Stimulated activated CD8-positive, alpha-beta memory T cell treated with anti-CD3 and anti-CD28 coated beads, Interleukin-15, amount 100 ng/mL, for 48 hours (primary cell): ENCODE results near the gene PSEN1.
A peak's percentile ranks its signal among the peaks of the same experiment; 100 is the strongest.

ENCODE experiments used
- DNase-seq, 2 donors: peaks; one replicate each; pipeline ENCODE4 v3.0.0-alpha.2; 2020; ENCODE audit warnings: low read depth in 2 of 2

Gene PSEN1

DNA sequence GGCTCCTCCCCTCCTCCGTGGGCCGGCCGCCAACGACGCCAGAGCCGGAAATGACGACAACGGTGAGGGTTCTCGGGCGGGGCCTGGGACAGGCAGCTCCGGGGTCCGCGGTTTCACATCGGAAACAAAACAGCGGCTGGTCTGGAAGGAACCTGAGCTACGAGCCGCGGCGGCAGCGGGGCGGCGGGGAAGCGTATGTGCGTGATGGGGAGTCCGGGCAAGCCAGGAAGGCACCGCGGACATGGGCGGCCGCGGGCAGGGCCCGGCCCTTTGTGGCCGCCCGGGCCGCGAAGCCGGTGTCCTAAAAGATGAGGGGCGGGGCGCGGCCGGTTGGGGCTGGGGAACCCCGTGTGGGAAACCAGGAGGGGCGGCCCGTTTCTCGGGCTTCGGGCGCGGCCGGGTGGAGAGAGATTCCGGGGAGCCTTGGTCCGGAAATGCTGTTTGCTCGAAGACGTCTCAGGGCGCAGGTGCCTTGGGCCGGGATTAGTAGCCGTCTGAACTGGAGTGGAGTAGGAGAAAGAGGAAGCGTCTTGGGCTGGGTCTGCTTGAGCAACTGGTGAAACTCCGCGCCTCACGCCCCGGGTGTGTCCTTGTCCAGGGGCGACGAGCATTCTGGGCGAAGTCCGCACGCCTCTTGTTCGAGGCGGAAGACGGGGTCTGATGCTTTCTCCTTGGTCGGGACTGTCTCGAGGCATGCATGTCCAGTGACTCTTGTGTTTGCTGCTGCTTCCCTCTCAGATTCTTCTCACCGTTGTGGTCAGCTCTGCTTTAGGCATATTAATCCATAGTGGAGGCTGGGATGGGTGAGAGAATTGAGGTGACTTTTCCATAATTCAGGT, at the start of gene PSEN1:
Gene PSEN1 (plus strand): TSS at position 121 of the 839 bp plus-strand sequence. CDS start 11,513 bp downstream, outside the sequence.
- peak; percentile 96 to 97 for DNase-seq

DNA sequence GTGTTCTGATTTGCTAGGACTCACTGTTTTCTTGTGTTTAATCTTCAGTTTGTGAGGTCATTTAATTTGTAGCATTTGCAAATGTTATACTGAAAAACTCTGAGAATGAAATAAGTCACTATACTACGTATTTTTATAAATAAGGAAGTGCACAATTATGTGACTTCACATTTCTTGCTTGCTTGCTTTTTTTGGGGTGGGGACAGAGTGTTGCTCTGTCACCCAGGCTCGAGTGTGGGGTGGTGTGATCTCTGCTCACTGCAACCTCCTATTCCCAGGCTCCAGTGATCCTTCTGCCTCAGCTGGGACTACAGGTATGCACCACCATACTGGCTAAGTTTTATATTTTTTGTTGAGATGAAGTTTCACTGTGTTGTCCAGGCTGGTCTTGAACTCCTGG, 45.3 kb upstream of the PSEN1 start:
- no peak for DNase-seq

DNA sequence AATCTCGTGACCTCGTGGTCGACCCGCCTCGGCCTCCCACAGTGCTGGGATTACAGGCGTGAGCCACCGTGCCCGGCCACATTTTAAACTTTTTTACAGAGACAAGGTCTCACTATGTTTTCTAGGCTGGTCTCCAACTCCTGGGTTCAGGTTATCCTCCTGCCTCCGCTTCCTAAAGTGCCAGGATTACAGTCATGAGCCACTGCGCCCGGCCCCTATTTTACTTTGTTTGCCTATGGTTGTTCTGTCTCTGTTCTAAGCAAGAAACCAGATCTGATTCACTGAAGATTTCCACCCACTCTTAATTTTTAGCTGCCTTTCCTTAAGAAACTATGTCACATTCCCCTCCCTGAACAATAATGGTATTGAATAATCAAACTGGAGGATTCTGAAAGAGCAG, 38.9 kb upstream of the PSEN1 start:
- DNase-seq, result no peak

DNA sequence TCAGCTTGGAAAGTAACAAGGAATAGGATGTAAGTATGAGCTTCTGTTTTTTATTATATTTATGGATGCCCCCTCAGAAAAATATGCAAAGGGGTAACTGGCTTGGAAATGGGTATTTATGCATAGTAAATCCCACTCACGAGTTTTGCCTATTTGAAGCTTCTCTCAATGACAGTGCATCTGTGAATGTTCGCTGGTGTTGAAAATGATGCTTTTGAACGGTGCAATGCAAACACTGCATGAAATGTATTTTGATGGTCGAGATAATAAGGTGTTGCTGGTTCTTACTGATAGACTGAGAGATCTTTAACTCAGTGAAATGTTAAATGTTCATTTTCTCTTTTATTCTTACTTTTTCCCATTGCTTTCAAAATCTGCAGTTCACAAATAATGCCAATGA, 36.0 kb upstream of the PSEN1 start:
- no peak for DNase-seq

DNA sequence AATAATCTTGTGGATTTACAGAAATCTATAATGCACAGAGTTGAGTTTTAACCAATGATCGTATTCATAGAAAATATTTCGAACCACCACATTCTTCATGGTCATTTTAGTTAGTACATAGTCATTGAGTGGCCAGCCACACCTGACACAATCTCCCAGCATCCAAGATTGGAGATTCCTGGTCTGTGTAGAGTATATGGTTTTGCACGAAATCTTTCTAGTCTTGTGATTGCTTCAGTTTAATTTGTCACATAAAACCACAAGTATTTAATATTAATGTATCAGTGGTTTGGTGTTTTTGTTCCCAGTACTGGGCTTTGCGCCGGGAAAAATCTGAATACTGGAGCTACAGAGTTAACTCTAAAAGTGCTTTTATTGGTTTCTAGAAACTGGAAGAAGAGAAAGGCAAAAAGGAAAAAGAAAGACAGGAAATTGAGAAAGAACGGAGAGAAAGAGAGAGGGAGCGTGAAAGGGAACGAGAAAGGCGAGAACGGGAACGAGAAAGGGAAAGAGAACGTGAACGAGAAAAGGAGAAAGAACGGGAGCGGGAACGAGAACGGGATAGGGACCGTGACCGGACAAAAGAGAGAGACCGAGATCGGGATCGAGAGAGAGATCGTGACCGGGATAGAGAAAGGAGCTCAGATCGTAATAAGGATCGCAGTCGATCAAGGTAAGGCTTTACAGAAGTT, 33.4 kb upstream of the PSEN1 start:
- no peak for DNase-seq

DNA sequence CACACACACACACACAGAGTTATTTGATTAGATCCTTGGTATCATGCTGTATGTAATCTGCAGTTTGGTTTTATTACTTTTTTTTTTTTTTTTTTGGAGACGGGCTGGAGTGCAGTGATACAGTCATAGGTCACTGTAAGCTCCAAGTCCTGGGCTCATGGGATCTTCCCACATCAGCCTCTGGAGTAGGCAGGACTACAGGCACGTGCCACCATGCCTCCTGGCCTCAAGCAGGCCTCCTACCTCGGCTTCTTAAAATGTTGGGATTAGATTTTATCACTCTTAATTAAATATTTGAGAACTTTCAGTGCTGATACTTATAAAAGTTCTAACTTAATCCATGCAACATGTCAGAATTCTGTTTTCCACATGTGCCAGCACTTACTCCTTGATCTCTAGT, 31.3 kb upstream of the PSEN1 start:
- no peak for DNase-seq

DNA sequence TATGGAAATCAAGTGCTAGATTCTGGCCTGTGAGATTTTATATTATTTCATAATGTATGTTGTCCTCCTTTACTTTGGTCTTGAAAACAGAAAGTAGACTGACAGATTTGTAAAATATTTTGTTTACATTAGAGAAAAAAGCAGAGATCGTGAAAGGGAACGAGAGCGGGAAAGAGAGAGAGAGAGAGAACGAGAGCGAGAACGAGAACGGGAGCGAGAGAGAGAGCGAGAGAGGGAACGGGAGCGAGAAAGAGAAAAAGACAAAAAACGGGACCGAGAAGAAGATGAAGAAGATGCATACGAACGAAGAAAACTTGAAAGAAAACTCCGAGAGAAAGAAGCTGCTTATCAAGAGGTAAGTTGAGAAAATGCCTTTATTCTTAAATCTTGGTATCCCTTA, 30.6 kb upstream of the PSEN1 start:
- DNase-seq, result no peak

DNA sequence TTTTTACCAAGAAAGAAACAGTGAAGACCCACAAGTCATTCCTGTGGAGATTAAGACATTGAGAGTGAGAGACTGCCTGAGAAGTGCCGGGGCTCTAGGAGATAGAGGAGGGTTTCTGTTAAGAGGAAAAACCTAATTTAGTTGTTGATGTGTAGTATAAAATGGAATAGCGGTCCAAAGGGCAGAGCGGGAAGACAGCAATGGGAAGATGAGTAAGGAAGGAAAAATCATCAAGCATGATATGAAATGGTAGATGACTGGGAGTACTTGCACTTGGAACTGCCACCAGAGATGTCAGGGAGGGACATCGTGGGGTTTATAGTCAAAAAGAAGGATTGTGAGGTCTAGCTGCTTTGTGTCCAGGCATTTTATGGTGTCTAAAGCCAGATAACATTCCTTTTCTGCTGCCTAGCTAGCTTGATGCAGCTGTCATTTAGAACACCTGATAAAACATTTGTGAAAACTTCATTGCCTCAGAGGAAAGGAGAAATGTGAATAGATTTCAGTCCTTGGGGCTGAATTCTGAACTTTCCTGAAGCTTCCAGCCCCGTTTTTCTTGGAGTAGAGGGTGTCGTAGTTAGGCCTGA, 20.1 kb upstream of the PSEN1 start:
- no peak for DNase-seq

DNA sequence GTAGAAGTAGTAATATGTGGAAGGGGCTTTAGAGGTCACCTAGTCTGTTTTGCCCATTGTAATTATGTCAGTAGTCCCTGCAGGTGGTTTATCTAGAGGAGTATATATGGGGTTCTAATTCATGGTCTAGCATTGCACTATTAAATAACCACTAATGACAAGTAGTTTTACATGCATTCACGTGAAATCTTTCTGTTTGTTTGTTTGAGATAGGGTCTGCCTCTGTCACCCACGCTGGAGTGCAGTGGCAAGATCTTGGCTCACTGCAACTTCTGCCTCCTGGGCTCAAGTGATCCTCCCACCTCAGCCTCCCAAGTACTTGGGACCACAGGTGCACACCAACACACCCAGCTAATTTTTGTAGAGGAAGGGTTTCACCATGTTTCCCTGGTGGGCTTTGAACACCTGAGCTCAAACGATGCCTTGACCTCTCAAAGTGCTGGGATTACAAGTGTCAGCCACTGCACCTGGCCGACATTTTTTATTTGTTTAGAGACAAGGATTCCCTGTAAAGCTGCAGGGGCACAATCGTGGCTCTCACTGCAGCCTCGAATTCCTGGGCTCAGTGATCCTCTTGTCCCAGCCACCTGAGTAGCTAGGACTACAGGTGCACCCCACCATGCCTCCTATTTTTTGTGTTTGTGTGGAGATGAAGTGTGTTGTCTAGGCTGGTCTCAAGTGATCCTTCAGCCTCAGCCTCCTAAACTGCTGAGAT, 12.0 kb upstream of the PSEN1 start:
- DNase-seq, result no peak

DNA sequence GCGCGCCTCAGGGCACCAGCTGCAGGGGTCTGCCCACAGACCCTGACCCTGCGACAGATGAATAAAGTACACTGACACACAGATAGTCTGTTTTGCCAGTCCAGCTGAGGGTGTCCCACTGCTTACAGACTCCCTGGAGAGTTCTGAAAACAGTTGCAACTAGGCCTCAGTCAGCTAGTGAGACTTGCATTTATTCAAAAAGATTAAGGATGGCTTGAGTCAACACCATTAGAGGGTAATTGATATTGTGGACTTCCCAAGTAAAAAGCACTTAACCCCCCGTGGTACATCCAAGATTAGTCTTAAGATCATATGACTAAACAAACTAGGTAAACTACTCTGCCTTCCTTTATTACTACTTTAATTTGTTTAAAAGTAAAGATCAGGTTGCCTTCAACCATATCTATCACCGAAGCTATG, 11.1 kb upstream of the PSEN1 start:
- no peak for DNase-seq

DNA sequence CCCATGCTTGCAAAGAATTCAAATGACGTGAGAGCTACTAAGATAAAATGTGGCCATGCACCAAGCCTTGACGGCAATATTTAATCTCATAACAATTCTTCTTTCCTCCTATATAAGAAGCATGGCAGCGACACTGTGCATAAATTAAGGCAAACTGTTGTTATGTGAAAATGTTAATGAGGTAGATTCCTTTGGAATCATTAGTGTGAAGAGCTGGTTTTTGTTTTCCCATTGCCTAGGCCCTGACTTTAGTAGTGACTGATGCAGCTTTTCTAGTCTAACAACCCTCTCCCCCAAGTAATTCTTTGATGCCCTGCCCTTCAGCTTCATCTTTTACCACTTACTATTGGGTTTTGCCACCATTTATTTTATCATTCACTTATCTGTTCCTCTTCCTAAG, 10.6 kb upstream of the PSEN1 start:
- DNase-seq, result no peak

DNA sequence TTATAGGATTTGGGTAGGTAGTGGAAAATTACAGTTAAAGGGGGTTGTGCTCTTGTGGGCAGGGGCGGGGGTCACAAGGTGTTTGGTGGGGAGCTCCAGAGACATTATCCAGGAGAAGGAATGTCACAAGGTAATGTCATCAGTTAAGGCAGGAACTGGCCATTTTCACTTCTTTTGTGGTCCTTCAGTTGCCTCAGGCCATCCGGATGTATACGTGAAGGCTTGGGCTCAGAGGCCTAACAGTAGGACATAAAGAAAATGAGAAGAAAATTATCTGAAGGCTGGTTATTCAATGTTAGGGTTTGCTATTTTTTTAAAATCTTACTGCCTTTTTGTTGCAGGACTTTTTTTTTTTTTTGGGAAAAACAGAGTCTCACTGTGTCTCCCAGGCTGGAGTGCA, 2.5 kb upstream of the PSEN1 start:
- DNase-seq, result no peak

DNA sequence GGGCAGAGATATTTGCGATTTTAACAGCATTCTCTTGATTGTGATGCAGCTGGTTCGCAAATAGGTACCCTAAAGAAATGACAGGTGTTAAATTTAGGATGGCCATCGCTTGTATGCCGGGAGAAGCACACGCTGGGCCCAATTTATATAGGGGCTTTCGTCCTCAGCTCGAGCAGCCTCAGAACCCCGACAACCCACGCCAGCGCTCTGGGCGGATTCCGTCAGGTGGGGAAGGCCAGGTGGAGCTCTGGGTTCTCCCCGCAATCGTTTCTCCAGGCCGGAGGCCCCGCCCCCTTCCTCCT, 271 bp upstream of the PSEN1 start:
- no peak for DNase-seq

DNA sequence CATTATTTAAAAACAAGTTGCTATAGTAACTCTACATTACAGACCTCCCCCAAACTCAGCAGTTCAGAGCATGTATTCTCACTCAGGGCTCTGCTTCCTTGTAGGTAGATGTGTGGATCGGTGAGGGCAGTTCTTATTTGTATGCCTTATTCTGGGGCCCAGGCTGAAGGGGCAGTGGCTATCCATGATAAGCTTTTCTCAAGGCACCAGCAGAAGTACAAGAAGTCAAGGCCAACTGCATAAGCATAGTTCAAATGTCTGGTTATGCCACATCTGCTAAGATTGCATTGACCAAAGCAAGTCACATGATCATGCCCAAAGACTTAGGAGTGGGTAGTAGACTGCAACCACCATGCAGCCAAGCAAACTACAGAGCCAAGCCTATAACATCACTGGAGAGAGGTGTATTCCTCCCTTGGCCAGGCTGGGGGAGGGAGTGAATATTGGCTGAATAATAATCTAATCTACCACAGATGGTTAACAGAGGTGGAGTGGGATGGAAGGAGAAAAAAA, 4.6 kb downstream of the PSEN1 start:
- no peak for DNase-seq

DNA sequence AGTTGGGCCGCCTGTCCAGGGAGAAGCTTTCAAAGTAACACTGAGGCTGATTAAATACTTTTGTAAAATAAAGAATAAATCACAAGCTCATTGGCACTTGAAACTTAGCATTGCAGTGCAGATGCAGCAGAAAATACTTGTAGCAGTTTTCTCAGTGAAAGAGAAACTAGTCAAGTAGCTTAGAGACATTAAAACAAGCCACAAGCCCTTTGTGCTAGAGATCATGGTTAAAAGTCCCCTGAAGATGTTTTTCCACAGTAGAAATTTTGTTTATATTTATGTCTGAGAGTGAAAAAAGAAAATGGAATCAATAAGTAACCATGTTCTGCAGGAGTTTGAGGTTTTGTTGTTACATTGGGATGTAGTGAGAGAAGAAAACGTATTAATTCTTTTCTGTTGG, 5.9 kb downstream of the PSEN1 start:
- DNase-seq, result no peak

DNA sequence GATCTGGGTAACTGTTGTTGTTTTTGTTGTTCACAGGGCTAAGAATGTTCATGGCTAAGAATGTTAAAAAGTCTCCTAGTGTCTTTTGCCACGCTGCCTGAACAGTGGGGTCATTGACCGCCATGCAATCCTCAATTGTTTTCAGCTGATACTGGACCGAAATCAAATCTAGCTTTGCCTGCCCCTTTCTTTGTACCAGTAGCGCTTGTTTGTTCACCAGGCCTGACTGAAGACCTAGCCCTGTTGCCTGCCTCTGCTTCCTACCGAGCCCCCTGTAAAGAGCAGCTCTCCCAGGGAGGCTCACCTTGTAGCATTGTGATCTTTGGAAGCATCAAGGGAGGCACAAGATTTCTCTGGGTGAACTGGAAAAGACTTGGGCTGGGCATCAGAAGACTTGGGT, 6.7 kb downstream of the PSEN1 start:
- DNase-seq, result no peak

DNA sequence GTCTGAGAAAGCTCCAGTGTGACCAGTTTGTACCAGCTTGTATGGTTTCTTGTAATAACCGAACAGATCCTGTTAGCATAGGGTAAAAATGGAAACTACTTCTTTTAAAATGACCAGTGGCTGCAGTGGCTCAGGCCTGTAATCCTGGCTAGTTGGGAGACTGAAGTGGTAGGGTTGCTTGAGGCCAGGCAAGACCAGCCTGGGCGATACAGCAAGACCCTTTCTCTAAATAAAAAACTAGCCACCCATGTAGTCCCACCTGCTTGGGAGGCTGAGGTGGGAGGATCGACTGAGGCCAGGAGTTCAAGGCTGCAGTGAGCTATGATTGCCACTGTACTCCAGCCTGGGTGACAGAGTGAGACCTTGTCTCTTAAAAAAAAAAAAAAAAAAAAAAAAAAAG, 7.3 kb downstream of the PSEN1 start:
- DNase-seq, result no peak

DNA sequence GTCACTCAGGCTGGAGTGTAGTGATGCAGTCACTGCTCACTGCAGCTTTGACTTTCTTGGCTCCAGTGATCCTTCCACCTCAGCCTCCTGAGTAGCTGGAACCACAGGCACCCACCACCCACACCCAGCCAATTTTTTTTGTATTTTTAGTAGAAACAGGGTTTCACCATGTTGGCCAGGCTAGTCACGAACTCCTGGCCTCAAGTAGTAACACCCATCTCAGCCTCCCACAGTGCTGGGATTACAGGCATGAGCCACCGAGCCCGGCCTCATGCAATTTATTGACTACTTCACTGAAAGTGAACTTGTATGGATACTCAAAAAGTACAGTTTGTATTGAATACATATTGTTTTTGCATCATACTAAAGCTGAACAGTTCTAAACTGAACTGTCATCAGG, 9.1 kb downstream of the PSEN1 start:
- no peak for DNase-seq

DNA sequence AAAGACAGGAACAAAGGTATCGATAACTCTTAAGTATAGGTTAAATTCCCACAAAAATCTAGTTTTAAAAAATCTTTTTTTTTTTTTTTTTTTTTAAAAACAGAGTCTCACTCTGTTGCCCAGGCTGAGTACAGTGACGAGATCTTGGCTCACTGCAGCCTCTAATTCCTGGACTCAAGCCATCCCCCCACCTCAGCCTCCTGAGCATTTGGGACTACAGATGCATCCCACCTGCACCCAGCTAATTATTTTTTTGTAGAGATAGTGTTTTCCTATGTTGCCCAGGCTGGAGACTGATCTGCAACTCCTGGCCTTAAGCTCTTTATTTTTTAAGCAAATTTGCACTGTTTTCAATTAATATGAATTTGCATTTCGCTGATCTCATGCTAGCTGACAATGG, 9.8 kb downstream of the PSEN1 start:
- no peak for DNase-seq

DNA sequence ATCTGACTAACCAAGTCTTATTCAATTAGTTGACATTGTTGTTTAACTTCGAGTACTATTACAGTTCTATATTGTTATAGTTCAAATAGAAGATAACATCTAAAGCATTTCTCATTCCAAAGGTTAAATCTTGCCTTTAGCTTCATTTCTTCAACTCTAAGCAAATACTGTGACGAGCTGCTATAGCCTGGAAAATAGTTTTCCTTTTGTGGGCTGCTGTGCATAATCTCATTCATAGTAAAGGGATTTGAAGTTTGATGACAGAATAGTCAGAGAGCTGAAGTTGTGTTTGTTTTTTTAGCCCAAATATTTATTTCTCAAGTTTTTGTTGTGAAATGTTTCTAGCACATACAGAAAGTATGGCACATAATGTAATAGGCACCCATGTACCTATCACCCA, 13.4 kb downstream of the PSEN1 start:
- DNase-seq, result no peak

DNA sequence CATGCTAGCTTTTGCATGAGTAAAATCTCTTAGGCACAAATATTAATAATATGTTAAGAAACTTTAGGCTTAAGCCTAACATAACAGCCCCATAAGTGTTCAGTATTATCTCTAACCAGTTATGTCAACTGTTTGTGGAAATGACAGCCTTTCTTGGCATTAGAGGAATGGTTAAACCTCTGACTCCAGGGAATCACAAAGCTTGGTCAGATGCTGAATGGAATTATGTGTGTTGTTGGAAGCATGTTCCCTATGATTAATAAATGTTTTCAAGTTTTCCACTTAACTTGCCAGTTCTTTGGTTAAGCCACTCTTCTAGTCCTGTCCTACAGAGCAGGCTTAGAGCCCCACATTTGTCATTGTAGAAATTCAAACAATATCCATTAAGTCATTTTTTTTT, 17.0 kb downstream of the PSEN1 start:
- DNase-seq, result no peak

DNA sequence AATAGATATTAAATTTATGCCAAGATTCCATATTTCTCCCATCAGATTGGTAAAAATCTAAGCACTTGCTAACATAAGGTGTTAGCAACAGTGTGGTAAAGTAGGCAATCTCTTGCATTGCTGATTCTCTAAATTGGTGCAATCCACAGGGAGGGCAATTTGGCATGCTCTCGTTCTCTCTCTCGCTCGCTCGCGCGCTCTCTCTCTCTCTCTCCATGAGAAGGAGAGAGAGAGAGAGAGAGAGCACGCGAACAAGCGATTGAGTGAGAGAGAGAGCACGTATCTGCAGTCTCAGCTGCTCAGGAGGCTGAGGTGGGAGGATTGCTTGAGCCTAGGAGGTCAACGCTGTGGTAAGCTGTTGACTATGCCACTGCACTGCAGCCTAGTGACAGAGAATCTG, 25.9 kb downstream of the PSEN1 start:
- DNase-seq, result no peak
